Activated T-cell treated with anti-CD3 and anti-CD28 coated beads, Interleukin-2, amount 50 U/mL, for 4 hours (primary cell): Measurements from ENCODE around the gene NUP98. TPM values are rescaled to one million over a fixed set of nuclear protein-coding genes. Genes with fewer than 3 reads are reported as not detected.
A peak's percentile ranks its signal among the peaks of the same experiment; 100 is the strongest.

Experiments
- ATAC-seq, 2 donors: fragments of 200-7000 bp; cut with Tn5 transposase; one replicate each; pipeline ENCODE4 v1.10.0; 2021
- DNase-seq: peaks from one replicate; pipeline ENCODE4 v3.0.0-alpha.2; 2020
- H3K27me3 Mint-ChIP-seq: one replicate; pipeline ENCODE4 v1.8.0; 2021; ENCODE audit warnings: low read depth, mixed read lengths
- H3K36me3 Mint-ChIP-seq: one replicate; pipeline ENCODE4 v1.8.0; 2022; ENCODE audit warnings: mixed read lengths; ENCODE audit not compliant: insufficient read depth
- H3K4me1 Mint-ChIP-seq: one replicate; pipeline ENCODE4 v1.8.0; 2021; ENCODE audit warnings: low read depth, mixed read lengths
- H3K4me3 Mint-ChIP-seq: one replicate; pipeline ENCODE4 v1.8.0; 2021; ENCODE audit warnings: mild to moderate bottlenecking, moderate library complexity, mixed read lengths
- H3K9me3 Mint-ChIP-seq: one replicate; pipeline ENCODE4 v1.8.0; 2021; ENCODE audit warnings: mixed read lengths
- total RNA-seq, 3 donors: library from RNA; stranded (reverse); gene quantifications; one replicate each; pipeline ENCODE4 v1.2.1, GENCODE V29; 2021

NUP98 gene
- total RNA-seq, 3 donors from 2014 or later, result 118 to 124 (median 119) TPM

GRCh38 chr11:3755151-3755550 lies 42.2 kb downstream of the NUP98 start:
- H3K36me3 Mint-ChIP-seq, result peaks cover 35% of the 10 kb centered on the region
- DNase-seq (no peak), ATAC-seq (no peak)
- H3K27me3 Mint-ChIP-seq, result no peaks in the 10 kb centered on the region
- no peaks in the 10 kb centered on the region for H3K4me1 Mint-ChIP-seq
- no peak overlapping the region for H3K4me3 Mint-ChIP-seq
- no peaks in the 10 kb centered on the region for H3K9me3 Mint-ChIP-seq

- Mint-ChIP-seq H3K4me1 (no peaks in the 10 kb centered on the region), H3K36me3 (peaks cover 27% of the 10 kb centered on the region), H3K9me3 (no peaks in the 10 kb centered on the region), H3K4me3 (no peak overlapping the region), H3K27me3 (no peaks in the 10 kb centered on the region)
- DNase-seq, result no peak
- no peak for ATAC-seq
These were observed 44.2 kb downstream of the NUP98 start for GRCh38 chr11:3753110-3753509.

- Mint-ChIP-seq H3K4me3 (no peak overlapping the region), H3K9me3 (no peaks in the 10 kb centered on the region), H3K36me3 (peaks cover 24% of the 10 kb centered on the region), H3K27me3 (no peaks in the 10 kb centered on the region), H3K4me1 (peaks cover 5% of the 10 kb centered on the region)
- ATAC-seq (peak in 1 of 2 donors; percentile 35), DNase-seq (no peak)
These were observed 49.6 kb downstream of the NUP98 start for GRCh38 chr11:3747704-3748103.

GRCh38 chr11:3745161-3745560 lies 52.2 kb downstream of the NUP98 start:
- H3K4me3 Mint-ChIP-seq, result no peak overlapping the region
- H3K9me3 Mint-ChIP-seq, result no peaks in the 10 kb centered on the region
- peaks cover 5% of the 10 kb centered on the region for H3K4me1 Mint-ChIP-seq
- H3K36me3 Mint-ChIP-seq, result peaks cover 26% of the 10 kb centered on the region
- ATAC-seq (no peak), DNase-seq (no peak)
- no peaks in the 10 kb centered on the region for H3K27me3 Mint-ChIP-seq

GRCh38 chr11:3738723-3739122 lies 58.6 kb downstream of the NUP98 start:
- no peak overlapping the region for H3K4me3 Mint-ChIP-seq
- DNase-seq (no peak), ATAC-seq (no peak)
- H3K27me3 Mint-ChIP-seq, result no peaks in the 10 kb centered on the region
- H3K4me1 Mint-ChIP-seq, result no peaks in the 10 kb centered on the region
- H3K9me3 Mint-ChIP-seq, result no peaks in the 10 kb centered on the region
- H3K36me3 Mint-ChIP-seq, result peaks cover 32% of the 10 kb centered on the region

- ATAC-seq, result no peak
- no peak for DNase-seq
- Mint-ChIP-seq H3K4me3 (no peak overlapping the region), H3K36me3 (peaks cover 35% of the 10 kb centered on the region), H3K9me3 (no peaks in the 10 kb centered on the region), H3K27me3 (no peaks in the 10 kb centered on the region), H3K4me1 (no peaks in the 10 kb centered on the region)
These were observed 59.1 kb downstream of the NUP98 start for GRCh38 chr11:3738241-3738640.

GRCh38 chr11:3737386-3737933 lies 59.9 kb downstream of the NUP98 start:
- peaks cover 2% of the 10 kb centered on the region for H3K4me1 Mint-ChIP-seq
- H3K9me3 Mint-ChIP-seq, result no peaks in the 10 kb centered on the region
- H3K4me3 Mint-ChIP-seq, result no peak overlapping the region
- DNase-seq, result no peak
- peaks cover 36% of the 10 kb centered on the region for H3K36me3 Mint-ChIP-seq
- no peaks in the 10 kb centered on the region for H3K27me3 Mint-ChIP-seq
- no peak for ATAC-seq

GRCh38 chr11:3736816-3737215 lies 60.5 kb downstream of the NUP98 start:
- Mint-ChIP-seq H3K4me3 (no peak overlapping the region), H3K4me1 (peaks cover 2% of the 10 kb centered on the region), H3K9me3 (no peaks in the 10 kb centered on the region), H3K27me3 (no peaks in the 10 kb centered on the region), H3K36me3 (peaks cover 36% of the 10 kb centered on the region)
- ATAC-seq, result no peak
- DNase-seq, result no peak

GRCh38 chr11:3735827-3736226 lies 61.5 kb downstream of the NUP98 start:
- ATAC-seq (no peak), DNase-seq (no peak)
- peaks cover 36% of the 10 kb centered on the region for H3K36me3 Mint-ChIP-seq
- H3K9me3 Mint-ChIP-seq, result no peaks in the 10 kb centered on the region
- no peaks in the 10 kb centered on the region for H3K27me3 Mint-ChIP-seq
- H3K4me3 Mint-ChIP-seq, result no peak overlapping the region
- H3K4me1 Mint-ChIP-seq, result peaks cover 2% of the 10 kb centered on the region

- Mint-ChIP-seq H3K27me3 (no peaks in the 10 kb centered on the region), H3K9me3 (no peaks in the 10 kb centered on the region), H3K36me3 (peaks cover 45% of the 10 kb centered on the region), H3K4me3 (no peak overlapping the region), H3K4me1 (peaks cover 2% of the 10 kb centered on the region)
- DNase-seq (no peak), ATAC-seq (no peak)
These were observed 64.5 kb downstream of the NUP98 start for GRCh38 chr11:3732671-3733436.

GRCh38 chr11:3723014-3723708 lies 74.2 kb downstream of the NUP98 start:
- H3K9me3 Mint-ChIP-seq, result no peaks in the 10 kb centered on the region
- H3K4me3 Mint-ChIP-seq, result no peak overlapping the region
- H3K36me3 Mint-ChIP-seq, result peaks cover 48% of the 10 kb centered on the region
- no peak for DNase-seq
- ATAC-seq, result no peak
- H3K4me1 Mint-ChIP-seq, result no peaks in the 10 kb centered on the region
- H3K27me3 Mint-ChIP-seq, result no peaks in the 10 kb centered on the region

GRCh38 chr11:3722100-3722499 lies 75.3 kb downstream of the NUP98 start:
- H3K36me3 Mint-ChIP-seq, result peaks cover 49% of the 10 kb centered on the region
- H3K4me1 Mint-ChIP-seq, result no peaks in the 10 kb centered on the region
- no peaks in the 10 kb centered on the region for H3K27me3 Mint-ChIP-seq
- DNase-seq, result no peak
- no peaks in the 10 kb centered on the region for H3K9me3 Mint-ChIP-seq
- ATAC-seq, result no peak
- H3K4me3 Mint-ChIP-seq, result no peak overlapping the region

- no peak for ATAC-seq
- no peaks in the 10 kb centered on the region for H3K9me3 Mint-ChIP-seq
These were observed 76.4 kb downstream of the NUP98 start for GRCh38 chr11:3720997-3721396.

GRCh38 chr11:3712274-3712673 lies 85.1 kb downstream of the NUP98 start:
- H3K4me3 Mint-ChIP-seq, result no peak overlapping the region
- H3K4me1 Mint-ChIP-seq, result peaks cover 2% of the 10 kb centered on the region
- ATAC-seq, result no peak
- no peaks in the 10 kb centered on the region for H3K9me3 Mint-ChIP-seq
- no peak for DNase-seq
- no peaks in the 10 kb centered on the region for H3K27me3 Mint-ChIP-seq
- peaks cover 37% of the 10 kb centered on the region for H3K36me3 Mint-ChIP-seq

More at GRCh38 chr11:3720997-3721396, 76.4 kb downstream of the NUP98 start:
- no peaks in the 10 kb centered on the region for H3K27me3 Mint-ChIP-seq
- no peak overlapping the region for H3K4me3 Mint-ChIP-seq
- peaks cover 44% of the 10 kb centered on the region for H3K36me3 Mint-ChIP-seq
- no peak for DNase-seq
- H3K4me1 Mint-ChIP-seq, result no peaks in the 10 kb centered on the region
